ENCODE measurements around the gene ZNF83.
"Not testable (repeated sequence)": the region's sequence is repeated elsewhere in the genome, so short reads cannot be mapped to it uniquely, and the experiment has no call there.

Gene ZNF83

DNA sequence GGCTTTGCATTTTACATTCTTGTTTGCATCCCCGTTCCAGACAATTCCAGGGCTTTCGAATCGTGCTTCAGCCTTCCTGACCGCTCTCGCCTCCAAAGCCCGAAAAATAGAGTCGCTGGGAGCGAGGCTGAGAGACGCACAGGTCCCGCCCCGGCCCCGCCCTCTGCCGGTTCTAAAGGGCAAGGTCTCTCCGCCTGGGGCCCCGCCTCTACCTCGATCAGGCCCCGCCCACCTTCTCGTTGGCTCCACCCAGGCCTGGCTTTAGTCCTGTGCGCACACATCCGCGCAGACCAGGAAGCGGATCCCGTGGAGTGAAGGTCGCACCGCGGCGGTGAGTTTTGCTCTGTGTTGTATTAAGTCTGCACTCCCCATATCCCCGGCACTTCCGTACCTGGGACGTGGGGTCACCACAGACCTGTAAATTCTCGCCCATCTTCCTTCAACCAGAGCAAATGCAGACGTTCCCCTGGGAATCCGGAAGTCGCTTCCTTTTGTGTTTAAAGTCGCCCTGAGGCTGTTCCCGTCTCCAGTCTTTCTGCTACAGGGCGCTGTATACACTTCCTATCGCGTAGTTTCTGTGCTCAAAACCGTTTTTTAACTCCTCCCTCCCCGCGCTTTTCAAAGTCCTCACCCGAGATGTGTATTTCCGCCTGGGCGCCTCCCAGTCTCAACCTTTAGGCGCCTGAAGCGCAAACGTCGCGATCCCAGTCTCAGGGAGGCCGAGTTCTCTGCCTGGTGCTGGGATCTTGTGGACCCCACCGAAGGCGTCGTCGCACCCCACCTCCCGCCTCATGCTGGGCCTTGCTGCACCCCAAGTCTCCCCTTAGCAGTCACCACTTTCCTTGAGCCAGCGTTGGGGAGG is 67.9 kb downstream of the ZNF83 start, which contains the start of gene ZNF701:
TSS of gene ZNF701 (plus strand) at position 288 of the 862 bp plus-strand sequence. CDS start 3,861 bp downstream, outside the sequence.
- Histone ChIP-seq H3K27me3 (ENCODE audit: control insufficient read depth, insufficient read depth, low read length) (no peaks in the 10 kb centered on the region), H3K4me3 (ENCODE audit: low read length) (peak within 1 kb of the TSS; percentile 99), H3K36me3 (ENCODE audit: control insufficient read depth, insufficient read depth, low read length) (no peaks in the 10 kb centered on the region; the same call in none of the 2 replicates), H3K27ac (ENCODE audit: low read length) (no peak within 1 kb of the TSS), H3K4me1 (ENCODE audit: control insufficient read depth, insufficient read depth, low read length) (peaks cover 5% of the 10 kb centered on the region; the same call in 1 of the 2 replicates), H3K9me3 (ENCODE audit: control insufficient read depth, insufficient read depth, low read length) (no peaks in the 10 kb centered on the region)
- peak; percentile 73 for DNase-seq (ENCODE audit: low read depth, low spot score)
- no CpG with 5 or more reads among the region's 57 CpGs for WGBS (ENCODE audit: insufficient coverage, insufficient read length)

DNA sequence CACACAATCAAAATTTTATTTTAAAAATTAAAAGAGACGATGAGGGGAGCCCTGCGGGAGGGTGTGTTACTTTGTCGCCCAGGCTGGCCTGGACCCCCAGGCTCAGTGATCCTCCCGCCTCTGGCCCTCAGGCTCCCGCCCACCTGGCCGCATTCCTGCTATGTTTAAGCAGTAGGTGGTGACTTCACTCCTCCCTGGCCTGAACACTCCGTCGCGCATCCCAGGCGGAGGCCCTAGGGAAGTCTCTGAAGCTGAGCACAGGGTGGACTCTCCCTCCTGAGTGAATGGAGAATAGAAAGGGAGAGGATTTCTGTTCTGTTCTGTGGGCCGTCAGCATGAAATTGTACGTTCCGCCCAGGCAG is 68.5 kb downstream of the ZNF83 start:
- H3K9me3 ChIP-seq (ENCODE audit: control insufficient read depth, insufficient read depth, low read length); H3K27ac ChIP-seq (ENCODE audit: low read length); DNase-seq (ENCODE audit: low read depth, low spot score); H3K4me1 ChIP-seq (ENCODE audit: control insufficient read depth, insufficient read depth, low read length); H3K36me3 ChIP-seq (ENCODE audit: control insufficient read depth, insufficient read depth, low read length); H3K27me3 ChIP-seq (ENCODE audit: control insufficient read depth, insufficient read depth, low read length): not testable (repeated sequence)
- peak overlapping the region; percentile 22; the same call in 1 of the 2 replicates for H3K4me3 ChIP-seq (ENCODE audit: low read length)
- no CpG with 5 or more reads among the region's 13 CpGs for WGBS (ENCODE audit: insufficient coverage, insufficient read length)

GRCh38 chr19:52567921-52568320 is 70.2 kb downstream of the ZNF83 start:
- Histone ChIP-seq H3K27ac (ENCODE audit: low read length) (no peak overlapping the region), H3K4me1 (ENCODE audit: control insufficient read depth, insufficient read depth, low read length) (peaks cover 5% of the 10 kb centered on the region; the same call in 1 of the 2 replicates), H3K4me3 (ENCODE audit: low read length) (no peak overlapping the region), H3K9me3 (ENCODE audit: control insufficient read depth, insufficient read depth, low read length) (no peaks in the 10 kb centered on the region), H3K36me3 (ENCODE audit: control insufficient read depth, insufficient read depth, low read length) (no peaks in the 10 kb centered on the region), H3K27me3 (ENCODE audit: control insufficient read depth, insufficient read depth, low read length) (no peaks in the 10 kb centered on the region)
- DNase-seq (ENCODE audit: low read depth, low spot score): no peak
- no CpG with 5 or more reads among the region's 14 CpGs for WGBS (ENCODE audit: insufficient coverage, insufficient read length)

GRCh38 chr19:52566588-52566987 is 71.6 kb downstream of the ZNF83 start:
- WGBS (ENCODE audit: insufficient coverage, insufficient read length): no CpG with 5 or more reads among the region's 2 CpGs
- H3K4me3 ChIP-seq (ENCODE audit: low read length): no peak overlapping the region
- no peaks in the 10 kb centered on the region for H3K36me3 ChIP-seq (ENCODE audit: control insufficient read depth, insufficient read depth, low read length)
- DNase-seq (ENCODE audit: low read depth, low spot score): no peak
- H3K27ac ChIP-seq (ENCODE audit: low read length): no peak overlapping the region
- no peaks in the 10 kb centered on the region for H3K9me3 ChIP-seq (ENCODE audit: control insufficient read depth, insufficient read depth, low read length)
- peaks cover 5% of the 10 kb centered on the region; the same call in 1 of the 2 replicates for H3K4me1 ChIP-seq (ENCODE audit: control insufficient read depth, insufficient read depth, low read length)
- H3K27me3 ChIP-seq (ENCODE audit: control insufficient read depth, insufficient read depth, low read length): no peaks in the 10 kb centered on the region

DNA sequence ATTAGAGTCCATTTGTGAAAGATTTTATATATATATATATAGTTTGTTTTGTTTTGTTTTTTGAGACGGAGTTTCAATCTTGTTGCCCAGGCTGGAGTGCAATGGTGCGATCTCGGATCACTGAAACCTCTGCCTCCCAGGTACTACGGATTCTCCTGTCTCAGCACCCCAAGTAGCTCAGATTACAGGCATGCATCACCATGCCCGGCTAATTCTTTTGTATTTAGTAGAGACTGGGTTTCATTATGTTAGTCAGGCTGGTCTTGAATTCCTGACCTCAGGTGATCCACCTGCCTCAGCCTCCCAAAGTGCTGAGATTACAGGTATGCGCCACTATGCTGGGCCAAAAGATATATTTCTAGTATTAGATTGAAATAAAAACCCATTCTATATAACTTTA is 72.0 kb downstream of the ZNF83 start:
- Histone ChIP-seq H3K4me1 (ENCODE audit: control insufficient read depth, insufficient read depth, low read length) (peaks cover 5% of the 10 kb centered on the region; the same call in 1 of the 2 replicates), H3K4me3 (ENCODE audit: low read length) (no peak overlapping the region), H3K36me3 (ENCODE audit: control insufficient read depth, insufficient read depth, low read length) (no peaks in the 10 kb centered on the region), H3K27ac (ENCODE audit: low read length) (no peak overlapping the region), H3K27me3 (ENCODE audit: control insufficient read depth, insufficient read depth, low read length) (no peaks in the 10 kb centered on the region), H3K9me3 (ENCODE audit: control insufficient read depth, insufficient read depth, low read length) (no peaks in the 10 kb centered on the region)
- DNase-seq (ENCODE audit: low read depth, low spot score): no peak
- no CpG with 5 or more reads among the region's 6 CpGs for WGBS (ENCODE audit: insufficient coverage, insufficient read length)
